ENCODE results near the gene KLHL3. TPM values are rescaled to one million over a fixed set of nuclear protein-coding genes. Genes with fewer than 3 reads are reported as not detected.

The KLHL3 gene
- total RNA-seq, 1 donor from 2014 or later: 8.9 TPM

DNA sequence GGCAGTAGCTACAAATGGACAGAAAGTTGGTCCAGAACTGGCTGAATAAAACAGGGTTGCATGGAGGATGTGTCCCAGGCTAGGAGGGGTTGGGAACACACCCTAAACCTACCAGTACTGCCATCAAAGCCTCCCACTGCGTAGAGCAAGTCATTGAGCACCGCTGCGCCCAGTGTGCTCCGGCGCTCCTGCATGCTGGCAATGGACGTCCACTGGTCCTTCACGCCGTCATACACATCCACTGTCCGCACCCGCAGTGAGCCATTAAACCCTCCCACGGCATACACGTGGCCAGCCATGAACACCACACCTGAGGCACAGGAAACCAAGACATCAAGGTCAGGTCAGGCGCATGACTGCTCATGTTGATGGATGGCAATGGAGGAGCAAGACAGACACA lies 97.0 kb downstream of the KLHL3 start:
- no peaks in the 10 kb centered on the region for H4K20me1 ChIP-seq (ENCODE audit: insufficient read depth, low read length)
- no peaks in the 10 kb centered on the region for H3K27me3 Mint-ChIP-seq (ENCODE audit: low read depth, unreplicated experiment)
- no peak for FAIRE-seq

DNA sequence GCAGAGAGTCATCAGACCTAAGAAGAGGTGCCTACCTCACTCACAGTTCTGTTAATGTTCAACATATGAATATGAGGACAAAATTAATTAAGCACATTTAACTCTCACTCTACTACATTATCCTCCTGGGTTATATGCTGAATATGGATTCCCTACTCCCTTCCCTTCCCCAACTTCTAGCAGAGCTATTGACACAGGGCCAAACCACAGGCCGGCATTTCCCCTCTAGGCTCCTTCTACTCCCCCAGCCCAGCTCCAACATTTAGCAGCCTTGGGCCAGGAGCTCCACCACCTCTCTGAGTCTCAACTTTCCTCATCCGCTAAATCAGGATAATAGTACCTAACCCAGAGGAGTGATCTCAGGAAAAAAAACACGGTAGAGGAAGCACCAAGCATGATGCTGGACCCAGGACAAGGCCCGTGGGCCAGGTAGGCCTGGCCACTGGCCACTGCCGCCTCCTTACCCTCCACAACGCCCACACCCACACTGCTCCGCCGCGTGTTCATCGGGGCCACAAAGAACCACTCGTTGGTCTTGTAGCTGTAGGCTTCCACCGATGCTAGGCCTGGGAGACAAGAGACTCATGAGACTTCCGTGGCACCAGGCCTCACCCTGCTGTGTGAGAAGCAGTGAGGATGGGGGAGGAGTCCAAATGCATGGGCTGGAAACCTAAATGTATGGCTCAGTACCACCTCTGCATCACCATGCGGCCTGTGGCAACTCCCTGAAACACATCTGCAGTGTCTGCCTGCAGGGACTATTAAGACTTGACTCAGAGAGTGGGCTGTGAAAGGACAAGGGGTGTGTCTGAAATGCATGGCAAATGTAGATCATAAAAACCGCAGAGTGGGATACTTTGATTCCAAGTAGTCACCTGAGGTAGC lies 98.8 kb downstream of the KLHL3 start:
- H3K4me3 ChIP-seq (ENCODE audit: insufficient read depth, low read depth, low read length): no peak overlapping the region
- no peaks in the 10 kb centered on the region for H3K4me1 ChIP-seq (ENCODE audit: insufficient read depth, low read length)
- FAIRE-seq (no peak), DNase-seq (ENCODE audit: low read depth) (no peak)
- Mint-ChIP-seq H3K4me1 (ENCODE audit: low read depth, unreplicated experiment) (peaks cover 14% of the 10 kb centered on the region), H3K4me3 (ENCODE audit: unreplicated experiment) (no peak overlapping the region), H3K27ac (ENCODE audit: unreplicated experiment) (no peak overlapping the region), H3K36me3 (ENCODE audit: low read depth, unreplicated experiment) (peaks cover 34% of the 10 kb centered on the region), H3K9me3 (ENCODE audit: unreplicated experiment) (peaks cover 6% of the 10 kb centered on the region), H3K27me3 (ENCODE audit: low read depth, unreplicated experiment) (no peaks in the 10 kb centered on the region)
- H2AFZ ChIP-seq (ENCODE audit: low read depth, low read length): no peak overlapping the region
- H3K9me3 ChIP-seq (ENCODE audit: insufficient read depth, low read depth, low read length): no peaks in the 10 kb centered on the region
- no peak overlapping the region for H3K27ac ChIP-seq (ENCODE audit: low read depth, low read length)
- H3K4me2 ChIP-seq (ENCODE audit: low read length): no peak overlapping the region
- H3K79me2 ChIP-seq (ENCODE audit: insufficient read depth, low read length): no peaks in the 10 kb centered on the region
- no peaks in the 10 kb centered on the region for H3K27me3 ChIP-seq (ENCODE audit: insufficient read depth, low read length)
- no peaks in the 10 kb centered on the region for H3K36me3 ChIP-seq (ENCODE audit: insufficient read depth, low read length)
- no peak overlapping the region for H3K9ac ChIP-seq (ENCODE audit: low read length)
- H4K20me1 ChIP-seq (ENCODE audit: insufficient read depth, low read length): no peaks in the 10 kb centered on the region
- TF ChIP-seq EZH2 (IDR thresholded peaks at IDR 0.05; ENCODE audit: insufficient read depth, low read length): no peak
- TF ChIP-seq, protein P1, sequence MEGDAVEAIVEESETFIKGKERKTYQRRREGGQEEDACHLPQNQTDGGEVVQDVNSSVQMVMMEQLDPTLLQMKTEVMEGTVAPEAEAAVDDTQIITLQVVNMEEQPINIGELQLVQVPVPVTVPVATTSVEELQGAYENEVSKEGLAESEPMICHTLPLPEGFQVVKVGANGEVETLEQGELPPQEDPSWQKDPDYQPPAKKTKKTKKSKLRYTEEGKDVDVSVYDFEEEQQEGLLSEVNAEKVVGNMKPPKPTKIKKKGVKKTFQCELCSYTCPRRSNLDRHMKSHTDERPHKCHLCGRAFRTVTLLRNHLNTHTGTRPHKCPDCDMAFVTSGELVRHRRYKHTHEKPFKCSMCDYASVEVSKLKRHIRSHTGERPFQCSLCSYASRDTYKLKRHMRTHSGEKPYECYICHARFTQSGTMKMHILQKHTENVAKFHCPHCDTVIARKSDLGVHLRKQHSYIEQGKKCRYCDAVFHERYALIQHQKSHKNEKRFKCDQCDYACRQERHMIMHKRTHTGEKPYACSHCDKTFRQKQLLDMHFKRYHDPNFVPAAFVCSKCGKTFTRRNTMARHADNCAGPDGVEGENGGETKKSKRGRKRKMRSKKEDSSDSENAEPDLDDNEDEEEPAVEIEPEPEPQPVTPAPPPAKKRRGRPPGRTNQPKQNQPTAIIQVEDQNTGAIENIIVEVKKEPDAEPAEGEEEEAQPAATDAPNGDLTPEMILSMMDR (IDR thresholded peaks at IDR 0.05; ENCODE audit: insufficient read depth, low read depth, low read length): no peak

More for the DNA sequence above, 97.0 kb downstream of the KLHL3 start:
- Histone ChIP-seq H3K9ac (ENCODE audit: low read length) (no peak overlapping the region), H2AFZ (ENCODE audit: low read depth, low read length) (no peak overlapping the region), H3K27ac (ENCODE audit: low read depth, low read length) (no peak overlapping the region), H3K4me2 (ENCODE audit: low read length) (no peak overlapping the region), H3K27me3 (ENCODE audit: insufficient read depth, low read length) (no peaks in the 10 kb centered on the region), H3K79me2 (ENCODE audit: insufficient read depth, low read length) (no peaks in the 10 kb centered on the region), H3K9me3 (ENCODE audit: insufficient read depth, low read depth, low read length) (no peaks in the 10 kb centered on the region), H3K4me1 (ENCODE audit: insufficient read depth, low read length) (no peaks in the 10 kb centered on the region), H3K4me3 (ENCODE audit: insufficient read depth, low read depth, low read length) (no peak overlapping the region), H3K36me3 (ENCODE audit: insufficient read depth, low read length) (no peaks in the 10 kb centered on the region)
- H3K9me3 Mint-ChIP-seq (ENCODE audit: unreplicated experiment): peaks cover 2% of the 10 kb centered on the region
- TF ChIP-seq EZH2 (IDR thresholded peaks at IDR 0.05; ENCODE audit: insufficient read depth, low read length): no peak
- TF ChIP-seq, protein P1 (IDR thresholded peaks at IDR 0.05; ENCODE audit: insufficient read depth, low read depth, low read length): no peak
- peaks cover 14% of the 10 kb centered on the region for H3K4me1 Mint-ChIP-seq (ENCODE audit: low read depth, unreplicated experiment)
- H3K36me3 Mint-ChIP-seq (ENCODE audit: low read depth, unreplicated experiment): peaks cover 29% of the 10 kb centered on the region
- DNase-seq (ENCODE audit: low read depth): no peak
- H3K4me3 Mint-ChIP-seq (ENCODE audit: unreplicated experiment): no peak overlapping the region
- no peak overlapping the region for H3K27ac Mint-ChIP-seq (ENCODE audit: unreplicated experiment)

DNA sequence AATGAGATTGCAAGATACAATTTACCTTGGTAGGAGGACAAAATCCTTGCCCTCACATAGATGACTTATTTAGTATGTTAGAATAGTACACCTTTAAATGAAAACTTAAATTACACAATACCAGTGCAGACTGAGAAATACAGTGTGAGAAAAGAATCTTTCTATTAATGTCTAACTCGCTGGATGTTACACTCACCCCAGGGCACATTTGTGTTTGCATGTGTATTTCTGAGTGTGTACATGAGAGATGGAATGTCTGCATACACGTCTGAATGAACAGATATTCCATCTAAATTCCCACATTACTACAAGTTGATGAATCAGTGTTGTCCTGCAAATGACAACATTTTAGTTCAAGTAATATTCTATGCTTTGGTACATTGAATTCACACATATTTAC lies 99.8 kb downstream of the KLHL3 start:
- H3K4me1 Mint-ChIP-seq (ENCODE audit: low read depth, unreplicated experiment): peaks cover 18% of the 10 kb centered on the region
- Histone ChIP-seq H3K36me3 (ENCODE audit: insufficient read depth, low read length) (no peaks in the 10 kb centered on the region), H2AFZ (ENCODE audit: low read depth, low read length) (no peak overlapping the region), H3K4me3 (ENCODE audit: insufficient read depth, low read depth, low read length) (no peak overlapping the region), H3K79me2 (ENCODE audit: insufficient read depth, low read length) (no peaks in the 10 kb centered on the region), H3K9ac (ENCODE audit: low read length) (no peak overlapping the region), H3K9me3 (ENCODE audit: insufficient read depth, low read depth, low read length) (no peaks in the 10 kb centered on the region), H3K4me2 (ENCODE audit: low read length) (no peak overlapping the region), H3K27me3 (ENCODE audit: insufficient read depth, low read length) (no peaks in the 10 kb centered on the region), H4K20me1 (ENCODE audit: insufficient read depth, low read length) (no peaks in the 10 kb centered on the region), H3K27ac (ENCODE audit: low read depth, low read length) (no peak overlapping the region), H3K4me1 (ENCODE audit: insufficient read depth, low read length) (peaks cover under 1% of the 10 kb centered on the region)
- H3K36me3 Mint-ChIP-seq (ENCODE audit: low read depth, unreplicated experiment): peaks cover 35% of the 10 kb centered on the region
- FAIRE-seq (no peak), DNase-seq (ENCODE audit: low read depth) (no peak)
- H3K27me3 Mint-ChIP-seq (ENCODE audit: low read depth, unreplicated experiment): no peaks in the 10 kb centered on the region
- peaks cover 6% of the 10 kb centered on the region for H3K9me3 Mint-ChIP-seq (ENCODE audit: unreplicated experiment)
- TF ChIP-seq EZH2 (IDR thresholded peaks at IDR 0.05; ENCODE audit: insufficient read depth, low read length): no peak
- TF ChIP-seq, protein P1 (IDR thresholded peaks at IDR 0.05; ENCODE audit: insufficient read depth, low read depth, low read length): no peak
- no peak overlapping the region for H3K4me3 Mint-ChIP-seq (ENCODE audit: unreplicated experiment)
- no peak overlapping the region for H3K27ac Mint-ChIP-seq (ENCODE audit: unreplicated experiment)

Data from astrocyte (in vitro differentiated cells and primary cell).